GM18873 (cell line): ENCODE results near the gene KCNJ6.

ENCODE experiments used
- ATAC-seq: cut with Tn5 transposase; IDR thresholded peaks from one replicate; pipeline ENCODE4 v1.9.1; 2021; ENCODE audit warnings: mild to moderate bottlenecking, moderate library complexity, moderate number of reproducible peaks; ENCODE audit not compliant: unreplicated experiment, low FRiP score

The KCNJ6 gene

GRCh38 chr21:37907076-37907475 is 9.2 kb downstream of the KCNJ6 start:
- no peak for ATAC-seq

- ATAC-seq, result no peak
These were observed 11.0 kb downstream of the KCNJ6 start for GRCh38 chr21:37905291-37905690.

GRCh38 chr21:37904856-37905255 is 11.4 kb downstream of the KCNJ6 start:
- ATAC-seq, result no peak

- no peak for ATAC-seq
These were observed 12.9 kb downstream of the KCNJ6 start for GRCh38 chr21:37903396-37903795.

GRCh38 chr21:37899146-37899545 is 17.1 kb downstream of the KCNJ6 start:
- no peak for ATAC-seq

GRCh38 chr21:37896788-37897187 is 19.5 kb downstream of the KCNJ6 start:
- no peak for ATAC-seq

- no peak for ATAC-seq
These were observed 24.3 kb downstream of the KCNJ6 start for GRCh38 chr21:37891972-37892371.

GRCh38 chr21:37888659-37889058 is 27.6 kb downstream of the KCNJ6 start:
- no peak for ATAC-seq

GRCh38 chr21:37886726-37887299 is 29.4 kb downstream of the KCNJ6 start:
- no peak for ATAC-seq

- no peak for ATAC-seq
These were observed 30.1 kb downstream of the KCNJ6 start for GRCh38 chr21:37886120-37886519.

- ATAC-seq, result no peak
These were observed 37.2 kb downstream of the KCNJ6 start for GRCh38 chr21:37878946-37879660.

- ATAC-seq, result no peak
These were observed 38.2 kb downstream of the KCNJ6 start for GRCh38 chr21:37877888-37878684.

- no peak for ATAC-seq
These were observed 39.1 kb downstream of the KCNJ6 start for GRCh38 chr21:37877171-37877570.

- no peak for ATAC-seq
These were observed 39.7 kb downstream of the KCNJ6 start for GRCh38 chr21:37876561-37876960.

- no peak for ATAC-seq
These were observed 41.1 kb downstream of the KCNJ6 start for GRCh38 chr21:37874904-37875780.

- ATAC-seq, result no peak
These were observed 41.8 kb downstream of the KCNJ6 start for GRCh38 chr21:37874481-37874880.

- no peak for ATAC-seq
These were observed 42.6 kb downstream of the KCNJ6 start for GRCh38 chr21:37873655-37874054.

- no peak for ATAC-seq
These were observed 45.0 kb downstream of the KCNJ6 start for GRCh38 chr21:37871121-37871862.

GRCh38 chr21:37870221-37870620 is 46.0 kb downstream of the KCNJ6 start:
- ATAC-seq, result no peak

GRCh38 chr21:37869661-37870060 is 46.6 kb downstream of the KCNJ6 start:
- no peak for ATAC-seq
